ENCODE results near the gene STT3B.

- TF ChIP-seq POLR2AphosphoS5 (IDR thresholded peaks at IDR 0.05) (no peak), POLR2A (IDR thresholded peaks at IDR 0.05) (no peak), CTCF (IDR thresholded peaks at IDR 0.05) (no peak), EP300 (IDR thresholded peaks at IDR 0.05) (no peak)
Measured at GRCh38 chr3:31653464-31653863, 120.7 kb downstream of the STT3B start.

Data from suprapubic skin (tissue), 4 donors.